GM20431 (cell line): ENCODE data around the gene PLCL1.

Experiments used
- in situ Hi-C: fragments of 300-500 bp; cut with MseI, MboI; formaldehyde crosslinking; loops from one replicate; pipeline ENCODE4 v1.15.0; 2020; ENCODE audit warnings: low sequenced_read_pairs; ENCODE audit not compliant: unreplicated experiment

PLCL1 gene

GRCh38 chr2:197978971-197979370, 174.6 kb downstream of the PLCL1 start:
- in situ Hi-C loops, result no loop called here

GRCh38 chr2:197982565-197982964, 178.2 kb downstream of the PLCL1 start:
- in situ Hi-C loops, result no loop called here

- in situ Hi-C loops, result no loop called here
These were observed 180.7 kb downstream of the PLCL1 start for GRCh38 chr2:197985029-197985638.

- in situ Hi-C loops, result no loop called here
These were observed 182.6 kb downstream of the PLCL1 start for GRCh38 chr2:197986977-197987376.

GRCh38 chr2:197990356-197990755, 186.0 kb downstream of the PLCL1 start:
- in situ Hi-C loops, result no loop called here

GRCh38 chr2:197992482-197993133, 188.2 kb downstream of the PLCL1 start:
- in situ Hi-C loops, result no loop called here

- in situ Hi-C loops, result no loop called here
These were observed 189.0 kb downstream of the PLCL1 start for GRCh38 chr2:197993363-197993762.

- in situ Hi-C loops, result no loop called here
These were observed 189.4 kb downstream of the PLCL1 start for GRCh38 chr2:197993830-197994229.

- in situ Hi-C loops, result no loop called here
These were observed 190.4 kb downstream of the PLCL1 start for GRCh38 chr2:197994751-197995150.

- in situ Hi-C loops, result no loop called here
These were observed 192.2 kb downstream of the PLCL1 start for GRCh38 chr2:197996583-197996982.

- in situ Hi-C loops, result no loop called here
These were observed 192.7 kb downstream of the PLCL1 start for GRCh38 chr2:197997083-197997541.

GRCh38 chr2:197998702-197999101, 194.3 kb downstream of the PLCL1 start:
- in situ Hi-C loops, result no loop called here

GRCh38 chr2:198000417-198000816, 196.0 kb downstream of the PLCL1 start:
- in situ Hi-C loops, result no loop called here

- in situ Hi-C loops, result no loop called here
These were observed 199.8 kb downstream of the PLCL1 start for GRCh38 chr2:198004173-198004572.

GRCh38 chr2:198004921-198005829, 200.8 kb downstream of the PLCL1 start:
- in situ Hi-C loops, result no loop called here

- in situ Hi-C loops, result no loop called here
These were observed 202.3 kb downstream of the PLCL1 start for GRCh38 chr2:198006733-198007132.

GRCh38 chr2:198008230-198008629, 203.8 kb downstream of the PLCL1 start:
- in situ Hi-C loops, result no loop called here

- in situ Hi-C loops, result no loop called here
These were observed 207.6 kb downstream of the PLCL1 start for GRCh38 chr2:198012025-198012424.

- in situ Hi-C loops, result no loop called here
These were observed 211.8 kb downstream of the PLCL1 start for GRCh38 chr2:198016243-198016642.

- in situ Hi-C loops, result no loop called here
These were observed 212.7 kb downstream of the PLCL1 start for GRCh38 chr2:198017068-198017467.

GRCh38 chr2:198028955-198029354, 224.6 kb downstream of the PLCL1 start:
- in situ Hi-C loops, result no loop called here
